Endothelial cell of umbilical vein (primary cell): ENCODE data around the gene IGFBP7. TPM values are rescaled to one million over a fixed set of nuclear protein-coding genes. Genes with fewer than 3 reads are reported as not detected.

Experiments used
- BruUV-seq: library from RNA; stranded (reverse); fragments of 400-500 nt; replicated peaks from 2 replicates; lab custom pipeline; 2021; lab: Mats Ljungman, UMichigan
- CTCF ChIA-PET: fragments of 300-600, 350-600 bp; sonication (Branson Sonifier 250); formaldehyde crosslinking; loops from one replicate; lab custom pipeline; 2021; ENCODE audit warnings: antibody characterized with exemption, inconsistent platforms; lab: Charles Lee
- POLR2A ChIA-PET: fragments of 300-600, 350-600 bp; sonication (Branson Sonifier 250); formaldehyde crosslinking; loops from one replicate; lab custom pipeline; 2021; ENCODE audit warnings: antibody characterized with exemption, inconsistent platforms; lab: Charles Lee
- DNase-seq: peaks from one replicate; pipeline ENCODE4 v3.0.0-alpha.2; 2011; ENCODE audit warnings: low read depth, low spot score
- FAIRE-seq: peaks from 2 replicates; lab custom pipeline; 2011; peaks lifted over from hg19 to GRCh38; lab: Jason Lieb, UNC
- H2AFZ ChIP-seq: 2 replicates; pipeline ENCODE4 v1.6.0; 2012; ENCODE audit warnings: low read depth, low read length, control low read depth, inconsistent platforms
- H3K27ac ChIP-seq: 2 replicates; pipeline ENCODE4 v1.5.1; 2011; ENCODE audit warnings: low read depth, mild to moderate bottlenecking, control low read depth, low read length, moderate library complexity; ENCODE audit not compliant: insufficient read depth
- H3K27me3 ChIP-seq, 2 experiments: 2 replicates each; pipeline versions ENCODE4 v1.6.0 to v1.6.1; 2011; ENCODE audit warnings: low read length in 2 of 2, mixed read lengths in 1 of 2; ENCODE audit not compliant: control insufficient read depth in 2 of 2, insufficient read depth in 2 of 2
- H3K36me3 ChIP-seq, 2 experiments: 2 replicates in 1 of 2; 3 replicates in 1 of 2; pipeline ENCODE4 v1.5.1; 2011; ENCODE audit warnings: low read length in 2 of 2, mild to moderate bottlenecking in 1 of 2, moderate library complexity in 1 of 2; ENCODE audit not compliant: control insufficient read depth in 2 of 2, insufficient read depth in 2 of 2; ENCODE audit errors: extremely low read depth in 1 of 2
- H3K4me1 ChIP-seq: 3 replicates; pipeline ENCODE4 v1.5.1; 2011; ENCODE audit warnings: mild to moderate bottlenecking, low read length; ENCODE audit not compliant: control insufficient read depth, insufficient read depth; ENCODE audit errors: extremely low read depth
- H3K4me2 ChIP-seq: 2 replicates; pipeline ENCODE4 v1.6.1; 2011; ENCODE audit warnings: low read length, control low read depth, mixed read lengths; ENCODE audit not compliant: insufficient read depth
- H3K4me3 ChIP-seq, 3 experiments: fragments of 200-600 bp in 1 of 3; sonication (generic), shearing (Covaris generic) in 1 of 3; replicated peaks in 1 of 3; 2 replicates each; pipeline ENCODE4 v1.5.1; 2011 to 2016; ENCODE audit warnings: control low read depth in 3 of 3, low read length in 3 of 3, mild to moderate bottlenecking in 2 of 3, inconsistent platforms in 1 of 3, low read depth in 1 of 3, moderate library complexity in 1 of 3; ENCODE audit not compliant: insufficient read depth in 1 of 3
- H3K79me2 ChIP-seq: 2 replicates; pipeline ENCODE4 v1.6.0; 2012; ENCODE audit warnings: low read length, inconsistent platforms; ENCODE audit not compliant: control insufficient read depth, insufficient read depth
- H3K9ac ChIP-seq: replicated peaks from 2 replicates; pipeline ENCODE3; 2011; ENCODE audit warnings: low read length, control low read depth; ENCODE audit not compliant: insufficient read depth; ENCODE audit errors: extremely low read depth
- H3K9me1 ChIP-seq: replicated peaks from 3 replicates; pipeline ENCODE4 v1.6.0; 2011; ENCODE audit warnings: mild to moderate bottlenecking, low read length; ENCODE audit not compliant: control insufficient read depth, insufficient read depth; ENCODE audit errors: extremely low read depth
- H3K9me3 ChIP-seq: replicated peaks from 2 replicates; pipeline ENCODE4 v1.5.1; 2012; ENCODE audit warnings: low read length, inconsistent platforms; ENCODE audit not compliant: control insufficient read depth, insufficient read depth
- H4K20me1 ChIP-seq: replicated peaks from 2 replicates; pipeline ENCODE3; 2011; ENCODE audit warnings: mild to moderate bottlenecking, low read length; ENCODE audit not compliant: control insufficient read depth, insufficient read depth; ENCODE audit errors: extremely low read depth
- FOS ChIP-seq: IDR thresholded peaks from 2 replicates; pipeline ENCODE4 v1.6.1; 2011; ENCODE audit warnings: mild to moderate bottlenecking, low read length, moderate library complexity, borderline replicate concordance; ENCODE audit not compliant: insufficient read depth
- GATA2 ChIP-seq: IDR thresholded peaks from 2 replicates; pipeline ENCODE4 v1.7.0; 2011; ENCODE audit warnings: low read depth, mild to moderate bottlenecking, moderate library complexity, mixed read lengths, low read length; ENCODE audit not compliant: insufficient read length, insufficient read depth
- MAX ChIP-seq: IDR thresholded peaks from 2 replicates; pipeline ENCODE4 v1.6.1; 2011; ENCODE audit not compliant: insufficient read depth, insufficient read length
- POLR2A ChIP-seq: IDR thresholded peaks from 2 replicates; pipeline ENCODE4 v1.6.1; 2012; ENCODE audit warnings: low read depth, mild to moderate bottlenecking, control low read depth, low read length
- POLR2AphosphoS5 ChIP-seq: IDR thresholded peaks from 2 replicates; pipeline ENCODE4 v1.6.1; 2012; ENCODE audit warnings: low read depth, mild to moderate bottlenecking, control low read depth, low read length, moderate library complexity; ENCODE audit not compliant: insufficient read depth
- dilution Hi-C: fragments of 300-500 bp; cut with MboI; formaldehyde crosslinking; loops from one replicate; pipeline ENCODE4 v1.15.0; 2019; ENCODE audit warnings: low sequenced_read_pairs; ENCODE audit not compliant: extremely low pct_ligation_motif_present
- intact Hi-C: fragments of 100-400 bp; cut with micrococcal nuclease; formaldehyde crosslinking; loops from one replicate; pipeline ENCODE4 v1.10.0; 2022
- polyA plus RNA-seq, 4 experiments: library from polyadenylated mRNA; depleted of rRNA in 3 of 4; stranded (reverse) in 3 of 4; unstranded in 1 of 4; fragments of >200 nt; gene quantifications; 2 replicates each; pipeline versions ENCODE4 v1.2.1 to v1.2.3, GENCODE V29; 2011 to 2012; ENCODE audit warnings: missing spikeins in 1 of 4
- total RNA-seq: library from RNA; stranded (reverse); gene quantifications from 2 replicates; pipeline ENCODE4 v1.2.3, GENCODE V29; 2021

IGFBP7 gene
- total and polyA plus RNA-seq, 2 donors (not counting 3 experiments of a cell fraction or from before 2014, with no cell fraction given) = 526 to 770 TPM

- no peaks in the 10 kb centered on the region for H3K36me3 ChIP-seq
- dilution Hi-C loops = no loop called here
- no peak overlapping the region for H3K27ac ChIP-seq
- CTCF ChIA-PET = interaction anchor here (1.4 to 3.0 kb wide), 4 partner anchors 10 to 17 kb away, joined by 3 to 27 read pairs (median 4); no protein-coding TSS in a partner anchor
- no TSS peak for BruUV-seq
- peaks cover 2% of the 10 kb centered on the region for H3K4me1 ChIP-seq
- no peaks in the 10 kb centered on the region for H3K9me3 ChIP-seq
- no peaks in the 10 kb centered on the region for H4K20me1 ChIP-seq
- no peak for DNase-seq
- H3K9me1 ChIP-seq = no peaks in the 10 kb centered on the region
- POLR2A ChIA-PET = no interaction called here
- no peak overlapping the region for H3K9ac ChIP-seq
- H2AFZ ChIP-seq = no peak overlapping the region
- H3K4me3 ChIP-seq = no peak overlapping the region
- TF ChIP-seq MAX (no peak), FOS (peak; percentile 45), POLR2A (no peak)
- no peak for FAIRE-seq
- no peaks in the 10 kb centered on the region for H3K27me3 ChIP-seq
- no peak overlapping the region for H3K4me2 ChIP-seq
- intact Hi-C loops = no loop called here
- no peaks in the 10 kb centered on the region for H3K79me2 ChIP-seq
Measured at GRCh38 chr4:57148831-57149505, 38.8 kb upstream of the IGFBP7 start.

- Histone ChIP-seq H3K4me2 (no peak overlapping the region), H3K4me1 (no peaks in the 10 kb centered on the region), H3K27me3 (no peaks in the 10 kb centered on the region), H3K9me3 (no peaks in the 10 kb centered on the region), H3K36me3 (no peaks in the 10 kb centered on the region), H3K4me3 (no peak overlapping the region), H3K27ac (no peak overlapping the region), H3K9me1 (no peaks in the 10 kb centered on the region), H3K9ac (no peak overlapping the region), H2AFZ (no peak overlapping the region), H4K20me1 (no peaks in the 10 kb centered on the region), H3K79me2 (no peaks in the 10 kb centered on the region)
- FAIRE-seq (no peak), DNase-seq (no peak)
- intact Hi-C loops = no loop called here
- ChIA-PET CTCF (interaction anchor here (1.4 to 3.0 kb wide), 4 partner anchors 9 to 16 kb away, joined by 3 to 27 read pairs (median 4); no protein-coding TSS in a partner anchor), POLR2A (no interaction called here)
- dilution Hi-C loops = no loop called here
- TF ChIP-seq POLR2AphosphoS5 = no peak
- TF ChIP-seq GATA2 = no peak
- no TSS peak for BruUV-seq
Measured at GRCh38 chr4:57148177-57148576, 38.0 kb upstream of the IGFBP7 start.
